K562 (cell line): ENCODE data around the gene HDAC5. TPM values are rescaled to one million over a fixed set of nuclear protein-coding genes. Genes with fewer than 3 reads are reported as not detected.

ENCODE experiments used
- ATAC-seq: fragments of 200-7000 bp; cut with Tn5 transposase; 3 replicates; pipeline ENCODE4 v1.9.1; 2020; ENCODE audit warnings: moderate library complexity
- BruUV-seq: library from RNA; stranded (reverse); fragments of 400-500 nt; replicated peaks from 2 replicates; lab custom pipeline; 2021; lab: Mats Ljungman, UMichigan
- CTCF ChIA-PET: fragments of 300-600 bp; formaldehyde crosslinking; extraction: SDS; loops from one replicate; lab custom pipeline; 2021; ENCODE audit warnings: low intra/inter-chr PET ratio; lab: Yijun Ruan, JAX
- POLR2A ChIA-PET: fragments of 300-600, 350-650 bp; sonication (Branson Sonifier 250); formaldehyde crosslinking; extraction: SDS; loops from one replicate; lab custom pipeline; 2021; ENCODE audit warnings: antibody characterized with exemption, inconsistent platforms; lab: Yijun Ruan, JAX
- DNase-seq, 4 experiments: peaks; one replicate each; pipeline versions ENCODE4 v3.0.0 to v3.0.0-alpha.2; 2011 to 2018; ENCODE audit warnings: low spot score in 3 of 4, mixed read lengths in 3 of 4; ENCODE audit errors: extremely low read depth in 1 of 4
- FAIRE-seq: peaks from 2 replicates; lab custom pipeline; 2011; peaks lifted over from hg19 to GRCh38; lab: Jason Lieb, UNC
- H2AFZ ChIP-seq: 2 replicates; pipeline ENCODE4 v1.6.0; 2011; ENCODE audit warnings: low read depth, low read length, control low read depth, inconsistent platforms
- H3K27ac ChIP-seq: fragments of 200-600 bp; 3 replicates; pipeline ENCODE4 v1.8.0; 2011; ENCODE audit warnings: low read depth, mild to moderate bottlenecking, control low read depth, inconsistent platforms, low read length, moderate library complexity, mixed read lengths; ENCODE audit errors: extremely low read depth
- H3K27me3 ChIP-seq, 2 experiments: fragments of 300-600 bp in 1 of 2; 2 replicates in 1 of 2; 3 replicates in 1 of 2; pipeline versions ENCODE4 v1.6.0 to v1.8.0; 2011; ENCODE audit warnings: inconsistent platforms in 2 of 2, low read length in 2 of 2, mild to moderate bottlenecking in 1 of 2, mixed read lengths in 1 of 2, moderate library complexity in 1 of 2; ENCODE audit not compliant: control insufficient read depth in 2 of 2, insufficient read depth in 2 of 2
- H3K36me3 ChIP-seq: fragments of 300-600 bp; 3 replicates; pipeline ENCODE4 v1.8.0; 2011; ENCODE audit warnings: mild to moderate bottlenecking, low read length, inconsistent platforms; ENCODE audit not compliant: control insufficient read depth, insufficient read depth
- H3K4me1 ChIP-seq, 2 experiments: fragments of 200-600 bp in 1 of 2; replicated peaks in 1 of 2; 2 replicates in 1 of 2; 3 replicates in 1 of 2; pipeline versions ENCODE4 v1.5.1 to v1.8.0; 2011; ENCODE audit warnings: inconsistent platforms in 2 of 2, low read length in 2 of 2, mild to moderate bottlenecking in 1 of 2, mixed read lengths in 1 of 2, moderate library complexity in 1 of 2; ENCODE audit not compliant: control insufficient read depth in 2 of 2, insufficient read depth in 2 of 2
- H3K4me2 ChIP-seq: 2 replicates; pipeline ENCODE4 v1.6.1; 2011; ENCODE audit warnings: low read length, control low read depth, inconsistent platforms, mixed read lengths; ENCODE audit not compliant: insufficient read depth
- H3K4me3 ChIP-seq: fragments of 200-600 bp; sonication (generic), shearing (Covaris generic); 2 replicates; pipeline ENCODE4 v1.5.1; 2016; ENCODE audit warnings: control low read depth, inconsistent platforms
- H3K79me2 ChIP-seq: fragments of 200-600 bp; 3 replicates; pipeline ENCODE4 v1.8.0; 2011; ENCODE audit warnings: low read length, inconsistent platforms; ENCODE audit not compliant: control insufficient read depth, insufficient read depth
- H3K9ac ChIP-seq, 2 experiments: 2 replicates each; pipeline versions ENCODE4 v1.6.0 to v1.6.1; 2011; ENCODE audit warnings: low read depth in 2 of 2, low read length in 2 of 2, control low read depth in 1 of 2, inconsistent platforms in 1 of 2, mild to moderate bottlenecking in 1 of 2, mixed read lengths in 1 of 2; ENCODE audit not compliant: insufficient read depth in 1 of 2
- H3K9me1 ChIP-seq: one replicate; pipeline ENCODE4 v1.6.0; 2011; ENCODE audit warnings: inconsistent platforms, mild to moderate bottlenecking, low read length, moderate library complexity; ENCODE audit not compliant: control insufficient read depth, insufficient read depth
- H3K9me3 ChIP-seq: replicated peaks from 2 replicates; pipeline ENCODE4 v1.5.1; 2011; ENCODE audit warnings: low read depth, low read length, inconsistent platforms; ENCODE audit not compliant: control insufficient read depth, insufficient read depth
- H4K20me1 ChIP-seq: replicated peaks from 2 replicates; pipeline ENCODE4 v1.6.1; 2011; ENCODE audit warnings: low read length, inconsistent platforms, mixed read lengths; ENCODE audit not compliant: control insufficient read depth, insufficient read depth
- BDP1 ChIP-seq: IDR thresholded peaks from 3 replicates; pipeline ENCODE4 v1.6.1; 2011; ENCODE audit not compliant: insufficient read length, insufficient read depth
- HNRNPLL ChIP-seq: fragments of 200-400 bp; formaldehyde crosslinking; IDR thresholded peaks from 2 replicates; pipeline ENCODE4 v1.6.1; 2017; ENCODE audit warnings: low read length, low read depth, mild to moderate bottlenecking; ENCODE audit not compliant: poor library complexity, severe bottlenecking
- POLR2A ChIP-seq: fragments of 450-650 bp; conservative IDR thresholded peaks from 2 replicates; pipeline ENCODE4 v1.6.1; 2016
- POLR2G ChIP-seq: fragments of 200-400 bp; formaldehyde crosslinking; IDR thresholded peaks from 2 replicates; pipeline ENCODE4 v1.6.1; 2017; ENCODE audit warnings: low read depth, mild to moderate bottlenecking, antibody characterized with exemption, low read length, moderate library complexity
- RBM25 ChIP-seq: fragments of 200-400 bp; formaldehyde crosslinking; IDR thresholded peaks from 2 replicates; pipeline ENCODE4 v1.6.1; 2018; ENCODE audit warnings: low read length, low read depth, moderate library complexity; ENCODE audit not compliant: severe bottlenecking
- SMC3 ChIP-seq: conservative IDR thresholded peaks from 2 replicates; pipeline ENCODE4 v1.6.1; 2011; ENCODE audit warnings: low read depth, low read length, improper control_type of control experiment; ENCODE audit not compliant: insufficient read depth
- ZBTB7A ChIP-seq: IDR thresholded peaks from 2 replicates; pipeline ENCODE4 v1.6.1; 2011; ENCODE audit warnings: low read depth, mild to moderate bottlenecking, low read length, moderate library complexity, borderline replicate concordance; ENCODE audit not compliant: control insufficient read depth
- ZNF589 ChIP-seq: fragments of 200-800 bp; sonication (Bioruptor generic); IDR thresholded peaks from 2 replicates; pipeline ENCODE4 v1.6.1; 2016; ENCODE audit warnings: low read depth, missing genetic modification characterization, missing compliant biosample characterization
- ZNF699 ChIP-seq: fragments of 250-450 bp; sonication (Bioruptor Pico); IDR thresholded peaks from 2 replicates; pipeline ENCODE4 v1.8.0; 2021; ENCODE audit warnings: mild to moderate bottlenecking, moderate library complexity; ENCODE audit not compliant: insufficient replicate concordance
- WGBS: fragments of 100-300 bp; shearing (Covaris generic); methylation state at CpG from one replicate; pipeline ENCODE4 v1.1.6; 2016; ENCODE audit warnings: low coverage, mixed read lengths; ENCODE audit not compliant: insufficient coverage; ENCODE audit errors: missing lambda C conversion rate; 5-methylcytosine and 5-hydroxymethylcytosine counted together
- in situ Hi-C: fragments of 300-500 bp; cut with MboI; formaldehyde crosslinking; loops from 4 replicates; pipeline ENCODE4 v1.15.0; 2018; ENCODE audit warnings: inconsistent platforms, mixed read lengths
- intact Hi-C: fragments of 100-400 bp; cut with micrococcal nuclease; formaldehyde crosslinking; loops from 2 replicates; pipeline ENCODE4 v1.14.2; 2022
- polyA plus RNA-seq, 8 experiments: library from polyadenylated mRNA; depleted of rRNA in 4 of 8; stranded (reverse) in 5 of 8; unstranded in 3 of 8; fragments of >200 nt; fragmentation: Nextera tagmentation in 2 of 8; fragmentation: Illumina TruSeq in 1 of 8; extraction: Ambion mirVana in 2 of 8; extraction: Trizol in 1 of 8; gene quantifications; 2 replicates each; pipeline versions ENCODE4 v1.2.1 to v1.2.3, GENCODE V29; 2011 to 2014; ENCODE audit warnings: inconsistent platforms in 1 of 8, missing spikeins in 1 of 8
- total RNA-seq, 7 experiments: library from RNA; depleted of rRNA in 6 of 7; stranded (reverse); fragments of >200 nt in 6 of 7; fragmentation: Illumina TruSeq in 2 of 7; extraction: Trizol in 2 of 7; gene quantifications; 2 replicates each; pipeline versions ENCODE4 v1.2.1 to v1.2.3, GENCODE V29; 2011 to 2021; ENCODE audit warnings: low replicate concordance in 1 of 7
- TF ChIP-seq, protein P1 (sequence below): fragments of 250-450 bp; sonication (Bioruptor Pico); IDR thresholded peaks from 2 replicates; pipeline ENCODE4 v1.8.0; 2021; ENCODE audit warnings: moderate library complexity, mild to moderate bottlenecking, inconsistent platforms
- TF ChIP-seq, protein P2 (sequence below): sonication (generic); formaldehyde crosslinking; IDR thresholded peaks from 2 replicates; pipeline ENCODE4 v1.8.0; 2022; ENCODE audit warnings: missing genetic modification reagents, mild to moderate bottlenecking, borderline replicate concordance
- TF ChIP-seq, protein P3 (sequence below): fragments of 450-650 bp; formaldehyde crosslinking; IDR thresholded peaks from 2 replicates; pipeline ENCODE4 v1.4.0; 2020; ENCODE audit warnings: mild to moderate bottlenecking, mixed read lengths

HDAC5 gene
- total and polyA plus RNA-seq, 9 of the 15 experiments (the other 6 are each of a cell fraction or from before 2014, with no cell fraction given), result 0.45 to 26.2 (median 16.4) TPM

DNA sequence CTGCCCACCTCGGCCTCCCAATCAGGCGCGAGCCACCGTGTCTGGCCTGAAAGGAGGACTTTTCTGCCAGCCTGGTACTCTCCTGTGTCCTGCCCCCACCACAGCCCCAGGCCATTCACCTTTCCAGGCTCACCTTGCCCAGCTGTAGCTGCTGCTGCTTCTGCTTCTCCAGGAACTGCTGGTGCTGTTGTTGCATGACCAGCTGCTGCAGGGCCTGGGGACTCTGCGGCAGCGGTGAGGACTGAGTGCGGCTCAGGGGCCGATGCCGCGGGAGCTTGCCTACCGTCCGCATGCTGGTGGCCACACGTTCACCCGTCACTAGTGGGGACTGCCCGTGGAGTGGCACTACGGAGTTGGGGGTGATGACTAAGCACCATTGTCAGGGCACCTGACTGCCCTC is 35.2 kb downstream of the HDAC5 start:
- no peak overlapping the region for H3K4me3 ChIP-seq
- no TSS peak for BruUV-seq
- peak overlapping the region in 1 of 2 experiments; percentile 37; a peak in 1 of 4 replicates for H3K9ac ChIP-seq
- H3K4me2 ChIP-seq, result no peak overlapping the region
- no peak for TF ChIP-seq ZNF589 (CRISPR knock-in tag)
- peak; percentile 50; the same call in 1 of the 2 replicates for TF ChIP-seq POLR2G
- no peaks in the 10 kb centered on the region; the same call in 2 of the 3 replicates for H3K79me2 ChIP-seq
- H3K4me1 ChIP-seq, result peaks cover 21 to 63% of the 10 kb centered on the region in 2 experiments
- peaks cover 21% of the 10 kb centered on the region; the same call in 1 of the 3 replicates for H3K36me3 ChIP-seq
- 93% methylated on average over 16 of the region's 16 CpGs for WGBS
- H3K27ac ChIP-seq, result no peak overlapping the region
- H3K9me3 ChIP-seq, result no peaks in the 10 kb centered on the region
- H4K20me1 ChIP-seq, result no peaks in the 10 kb centered on the region
- DNase-seq (no peak), ATAC-seq (no peak), FAIRE-seq (no peak)
- CTCF ChIA-PET, result no interaction called here
- no peaks in the 10 kb centered on the region for H3K27me3 ChIP-seq
- no peak overlapping the region for H2AFZ ChIP-seq
- POLR2A ChIA-PET, result interaction anchor here (1.1 to 1.7 kb wide), 2 partner anchors 13 to 21 kb away, joined by 3 to 4 read pairs; partner anchors contain the start of gene LSM12
- peaks cover 4% of the 10 kb centered on the region for H3K9me1 ChIP-seq
- intact Hi-C loops (no loop called here), in situ Hi-C loops (no loop called here)

DNA sequence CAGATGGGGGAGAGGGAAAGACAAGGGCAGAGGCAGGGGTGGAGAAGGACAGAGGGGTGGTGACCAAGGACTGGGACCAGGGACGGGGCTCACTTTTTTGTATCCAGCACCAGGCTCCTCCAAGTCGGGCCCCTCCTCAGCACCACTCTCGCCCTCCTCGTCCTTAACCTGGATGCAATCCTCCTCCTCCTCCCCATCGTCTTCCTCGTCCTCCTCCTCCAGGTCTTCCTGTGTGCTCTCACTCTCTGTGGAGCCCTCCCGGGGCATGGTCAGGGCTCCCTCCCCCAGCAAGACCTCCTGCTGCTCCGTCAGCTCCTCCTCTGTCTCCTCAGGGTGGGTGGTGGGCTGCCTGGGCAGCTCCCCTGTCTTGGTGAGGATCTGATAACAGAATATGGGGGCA is 36.1 kb downstream of the HDAC5 start:
- DNase-seq (peak in 2 of 4 experiments; percentile 29 to 38), ATAC-seq (peak; percentile 2; the same call in 2 of the 3 replicates), FAIRE-seq (no peak)
- H3K9me3 ChIP-seq, result no peaks in the 10 kb centered on the region
- H2AFZ ChIP-seq, result peak overlapping the region; percentile 86
- H3K9me1 ChIP-seq, result peaks cover 4% of the 10 kb centered on the region
- peak overlapping the region; percentile 85 for H3K4me2 ChIP-seq
- no peaks in the 10 kb centered on the region; the same call in 2 of the 3 replicates for H3K79me2 ChIP-seq
- peak overlapping the region; percentile 65 to 86 for H3K9ac ChIP-seq
- ChIA-PET CTCF (no interaction called here), POLR2A (interaction anchor here (0.7 to 1.7 kb wide), 9 partner anchors 8 to 784 kb away, joined by 3 to 5 read pairs (median 3); partner anchors contain the start of genes LSM12 and TMUB2)
- BruUV-seq, result no TSS peak
- H3K36me3 ChIP-seq, result peaks cover 27% of the 10 kb centered on the region; the same call in 1 of the 3 replicates
- intact Hi-C loops, result no loop called here
- no peaks in the 10 kb centered on the region for H4K20me1 ChIP-seq
- H3K4me1 ChIP-seq, result peaks cover 21 to 59% of the 10 kb centered on the region in 2 experiments
- H3K27ac ChIP-seq, result peak overlapping the region; percentile 91
- 16% methylated on average over 8 of the region's 8 CpGs for WGBS
- in situ Hi-C loops, result no loop called here
- no peaks in the 10 kb centered on the region for H3K27me3 ChIP-seq
- H3K4me3 ChIP-seq, result no peak overlapping the region; the same call in 1 of the 2 replicates
- TF ChIP-seq, protein P1, sequence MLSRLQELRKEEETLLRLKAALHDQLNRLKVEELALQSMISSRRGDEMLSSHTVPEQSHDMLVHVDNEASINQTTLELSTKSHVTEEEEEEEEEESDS (CRISPR knock-in tag), result no peak
- TF ChIP-seq RBM25 (no peak), POLR2A (0 out of 2 replicates have a peak, but pooled peaks have one; percentile 13), HNRNPLL (no peak), ZNF699 (CRISPR knock-in tag) (no peak), ZBTB7A (peak; percentile 51; the same call in 1 of the 2 replicates), SMC3 (no peak), BDP1 (no peak)
- TF ChIP-seq, protein P2, sequence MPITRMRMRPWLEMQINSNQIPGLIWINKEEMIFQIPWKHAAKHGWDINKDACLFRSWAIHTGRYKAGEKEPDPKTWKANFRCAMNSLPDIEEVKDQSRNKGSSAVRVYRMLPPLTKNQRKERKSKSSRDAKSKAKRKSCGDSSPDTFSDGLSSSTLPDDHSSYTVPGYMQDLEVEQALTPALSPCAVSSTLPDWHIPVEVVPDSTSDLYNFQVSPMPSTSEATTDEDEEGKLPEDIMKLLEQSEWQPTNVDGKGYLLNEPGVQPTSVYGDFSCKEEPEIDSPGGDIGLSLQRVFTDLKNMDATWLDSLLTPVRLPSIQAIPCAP (CRISPR knock-in tag), result no peak
- TF ChIP-seq, protein P3, sequence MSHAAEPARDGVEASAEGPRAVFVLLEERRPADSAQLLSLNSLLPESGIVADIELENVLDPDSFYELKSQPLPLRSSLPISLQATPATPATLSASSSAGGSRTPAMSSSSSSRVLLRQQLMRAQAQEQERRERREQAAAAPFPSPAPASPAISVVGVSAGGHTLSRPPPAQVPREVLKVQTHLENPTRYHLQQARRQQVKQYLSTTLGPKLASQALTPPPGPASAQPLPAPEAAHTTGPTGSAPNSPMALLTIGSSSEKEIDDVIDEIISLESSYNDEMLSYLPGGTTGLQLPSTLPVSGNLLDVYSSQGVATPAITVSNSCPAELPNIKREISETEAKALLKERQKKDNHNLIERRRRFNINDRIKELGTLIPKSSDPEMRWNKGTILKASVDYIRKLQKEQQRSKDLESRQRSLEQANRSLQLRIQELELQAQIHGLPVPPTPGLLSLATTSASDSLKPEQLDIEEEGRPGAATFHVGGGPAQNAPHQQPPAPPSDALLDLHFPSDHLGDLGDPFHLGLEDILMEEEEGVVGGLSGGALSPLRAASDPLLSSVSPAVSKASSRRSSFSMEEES (CRISPR knock-in tag), result no peak
